Mucosa of descending colon (tissue), 3 donors: ENCODE results near the gene MTFP1. TPM values are rescaled to one million over a fixed set of nuclear protein-coding genes. Genes with fewer than 3 reads are reported as not detected.
A peak's percentile ranks its signal among the peaks of the same experiment; 100 is the strongest.

ENCODE experiments used
- ATAC-seq: fragments of 200-7000 bp; cut with Tn5 transposase; one replicate; pipeline ENCODE4 v1.9.1; 2020; ENCODE audit warnings: mild to moderate bottlenecking, moderate library complexity
- DNase-seq, 3 donors: peaks; one replicate each; pipeline ENCODE4 v3.0.0-alpha.2; 2020
- H3K36me3 ChIP-seq: fragments of 200-600 bp; one replicate; pipeline ENCODE4 v1.8.0; 2021; ENCODE audit warnings: low read depth, mild to moderate bottlenecking
- H3K4me1 ChIP-seq: fragments of 200-600 bp; one replicate; pipeline ENCODE4 v1.8.0; 2021; ENCODE audit warnings: low read depth, mild to moderate bottlenecking
- H3K4me3 ChIP-seq: fragments of 200-600 bp; one replicate; pipeline ENCODE4 v1.8.0; 2021; ENCODE audit warnings: mild to moderate bottlenecking
- H3K9me3 ChIP-seq: fragments of 200-600 bp; one replicate; pipeline ENCODE4 v1.8.0; 2021; ENCODE audit warnings: mild to moderate bottlenecking
- intact Hi-C, 2 donors: fragments of 100-400 bp; cut with DNase I in 1 of 2; cut with micrococcal nuclease in 1 of 2; formaldehyde crosslinking; loops; one replicate each; pipeline versions ENCODE4 v1.11.0 to v1.11.1; 2022; cut with DNase I, micrococcal nuclease
- total RNA-seq, 3 donors: library from RNA; stranded (reverse); fragmentation: NEBNext Ultra II Directional in 2 of 3; extraction: Animal tissue kit (Norgen Biotek cat#: 25700) in 2 of 3; gene quantifications; one replicate each; pipeline versions ENCODE4 v1.2.1 to v1.2.4, GENCODE V29; 2021 to 2023
- TF ChIP-seq, protein P1 (sequence below): fragments of 200-600 bp; IDR thresholded peaks from one replicate; pipeline ENCODE4 v1.8.0; 2022; ENCODE audit warnings: antibody characterized with exemption, mild to moderate bottlenecking
- donor health status: DM: no; HTN: no; CAD: no; lungs with moderate emphysema.
- donor health status: DM: no; HTN: no; CAD: no.
- donor health status: DM: no; HTN: yes; CAD: no.

Gene MTFP1
- total RNA-seq, 3 donors from 2014 or later, result 14.0 to 26.0 (median 25.3) TPM

DNA sequence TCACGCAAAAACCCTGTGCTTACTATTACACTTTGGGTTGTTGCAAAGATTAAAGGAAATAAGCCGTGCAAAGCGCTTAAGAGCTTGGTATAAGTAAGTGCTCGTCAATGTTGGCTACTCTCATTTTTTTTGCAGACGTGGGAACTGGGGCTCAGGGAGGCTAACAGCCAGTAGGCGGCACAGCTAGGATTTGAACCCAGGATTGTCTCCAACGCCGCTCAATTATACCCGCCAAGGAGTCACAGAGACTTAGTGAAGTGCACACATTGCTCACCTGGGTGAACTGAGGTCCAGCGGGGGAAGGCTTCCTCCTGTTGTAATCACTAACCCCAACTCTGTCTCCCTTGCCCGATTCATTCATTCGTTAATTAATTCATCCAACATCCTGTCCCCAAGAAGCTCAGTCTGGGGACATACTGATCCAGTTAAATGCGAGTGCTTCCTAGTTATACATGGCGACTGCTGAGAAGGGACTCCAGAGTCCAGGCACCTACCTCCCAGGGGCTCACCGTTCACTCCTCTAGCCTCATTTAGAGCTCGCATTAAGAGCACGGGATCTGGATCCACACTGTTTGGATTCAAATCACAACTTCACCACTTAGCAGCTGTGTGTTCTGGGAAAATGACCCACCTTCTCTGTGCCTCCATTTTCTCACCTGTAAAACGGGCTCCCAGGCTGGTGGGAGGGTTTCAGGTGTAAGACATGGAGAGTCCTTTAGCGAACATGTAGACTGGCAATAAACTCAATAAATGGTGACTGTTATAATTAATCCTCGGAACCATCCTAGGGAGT, 838 bp upstream of the MTFP1 start:
- TF ChIP-seq, protein P1, sequence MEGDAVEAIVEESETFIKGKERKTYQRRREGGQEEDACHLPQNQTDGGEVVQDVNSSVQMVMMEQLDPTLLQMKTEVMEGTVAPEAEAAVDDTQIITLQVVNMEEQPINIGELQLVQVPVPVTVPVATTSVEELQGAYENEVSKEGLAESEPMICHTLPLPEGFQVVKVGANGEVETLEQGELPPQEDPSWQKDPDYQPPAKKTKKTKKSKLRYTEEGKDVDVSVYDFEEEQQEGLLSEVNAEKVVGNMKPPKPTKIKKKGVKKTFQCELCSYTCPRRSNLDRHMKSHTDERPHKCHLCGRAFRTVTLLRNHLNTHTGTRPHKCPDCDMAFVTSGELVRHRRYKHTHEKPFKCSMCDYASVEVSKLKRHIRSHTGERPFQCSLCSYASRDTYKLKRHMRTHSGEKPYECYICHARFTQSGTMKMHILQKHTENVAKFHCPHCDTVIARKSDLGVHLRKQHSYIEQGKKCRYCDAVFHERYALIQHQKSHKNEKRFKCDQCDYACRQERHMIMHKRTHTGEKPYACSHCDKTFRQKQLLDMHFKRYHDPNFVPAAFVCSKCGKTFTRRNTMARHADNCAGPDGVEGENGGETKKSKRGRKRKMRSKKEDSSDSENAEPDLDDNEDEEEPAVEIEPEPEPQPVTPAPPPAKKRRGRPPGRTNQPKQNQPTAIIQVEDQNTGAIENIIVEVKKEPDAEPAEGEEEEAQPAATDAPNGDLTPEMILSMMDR, result no peak
- Histone ChIP-seq H3K9me3 (no peaks in the 10 kb centered on the region), H3K4me3 (no peak overlapping the region), H3K4me1 (peaks cover 39% of the 10 kb centered on the region), H3K36me3 (no peaks in the 10 kb centered on the region)
- intact Hi-C loops, result no loop called here
- peak in 1 of 3 donors; percentile 14 for DNase-seq
- ATAC-seq, result no peak

DNA sequence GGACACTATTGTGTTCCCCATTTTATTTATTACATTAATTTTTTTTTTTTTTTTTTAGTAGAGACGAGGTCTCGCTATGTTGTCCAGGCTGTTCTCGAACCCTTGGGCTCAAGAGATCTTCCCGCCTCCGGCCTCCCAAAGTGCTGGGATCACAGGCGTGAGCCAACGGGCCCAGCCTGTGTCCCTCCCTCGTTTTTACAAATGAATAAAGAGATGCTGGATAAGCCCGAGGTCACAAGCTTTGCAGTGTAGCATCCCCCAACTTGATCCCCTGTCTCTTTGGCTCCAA, 297 bp upstream of the MTFP1 start:
- Histone ChIP-seq H3K4me3 (peak overlapping the region; percentile 58), H3K9me3 (no peaks in the 10 kb centered on the region), H3K4me1 (peaks cover 39% of the 10 kb centered on the region), H3K36me3 (no peaks in the 10 kb centered on the region)
- DNase-seq (no peak), ATAC-seq (no peak)
- intact Hi-C loops, result no loop called here
- TF ChIP-seq, protein P1, result no peak

DNA sequence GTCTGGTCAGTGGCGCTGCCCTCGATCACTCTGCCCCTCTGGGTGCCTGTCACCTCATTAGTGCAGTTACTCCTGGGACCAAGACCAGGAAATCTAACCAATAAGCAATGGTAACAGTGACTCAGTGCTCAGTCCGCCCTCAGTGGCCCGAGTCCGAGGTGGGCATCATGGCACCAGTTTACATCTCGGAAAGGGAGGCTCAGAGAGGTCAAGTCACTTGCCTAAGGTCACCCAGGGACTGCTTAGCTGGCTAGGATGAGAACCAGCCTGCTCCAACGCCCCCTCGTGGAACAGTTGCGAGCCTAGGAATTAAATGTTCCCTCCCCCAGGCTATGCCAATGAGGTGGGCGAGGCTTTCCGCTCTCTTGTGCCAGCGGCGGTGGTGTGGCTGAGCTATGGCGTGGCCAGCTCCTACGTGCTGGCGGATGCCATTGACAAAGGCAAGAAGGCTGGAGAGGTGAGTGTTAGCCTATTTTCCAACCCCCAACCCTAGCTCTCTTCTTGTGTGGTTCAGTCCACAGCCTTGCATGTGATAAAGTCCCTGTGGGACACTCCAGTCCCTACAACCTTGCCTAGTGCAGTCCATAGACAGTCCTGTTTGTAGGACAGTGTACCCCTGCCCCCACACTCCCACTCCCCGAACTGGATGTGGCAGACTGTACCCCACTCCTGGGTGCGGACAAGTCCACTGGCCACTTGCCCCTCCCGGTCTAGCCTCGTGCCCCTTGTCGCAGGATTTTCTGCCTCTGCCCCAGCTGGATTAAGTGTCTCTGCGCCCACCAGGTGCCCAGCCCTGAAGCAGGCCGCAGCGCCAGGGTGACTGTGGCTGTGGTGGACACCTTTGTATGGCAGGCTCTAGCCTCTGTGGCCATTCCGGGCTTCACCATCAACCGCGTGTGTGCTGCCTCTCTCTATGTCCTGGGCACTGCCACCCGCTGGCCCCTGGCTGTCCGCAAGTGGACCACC, 1.1 kb downstream of the MTFP1 start:
- ATAC-seq (peak; percentile 55), DNase-seq (peak; percentile 91 to 97 (median 93))
- Histone ChIP-seq H3K4me1 (peaks cover 33% of the 10 kb centered on the region), H3K36me3 (no peaks in the 10 kb centered on the region), H3K4me3 (no peak overlapping the region), H3K9me3 (no peaks in the 10 kb centered on the region)
- intact Hi-C loops, result no loop called here
- TF ChIP-seq, protein P1, result peak; percentile 76

DNA sequence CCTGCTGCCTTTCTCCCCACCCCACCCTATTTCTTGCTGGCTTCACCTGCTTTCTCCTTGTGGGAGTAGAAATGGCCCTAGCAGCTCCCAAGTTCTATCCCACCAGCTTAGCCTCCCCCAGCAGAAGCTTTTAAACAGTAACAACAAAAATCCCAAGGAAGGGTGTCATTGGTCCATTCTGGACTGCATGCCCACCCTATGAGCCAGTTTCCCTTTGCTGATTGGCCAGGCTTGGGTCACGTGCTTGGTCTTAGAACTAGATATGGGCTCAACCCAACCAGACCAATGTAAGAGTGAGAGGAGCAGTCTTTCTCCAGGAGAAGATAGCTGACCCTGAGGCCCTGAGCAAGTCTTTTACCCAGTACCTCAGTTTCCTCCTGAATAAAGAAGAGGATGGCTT, 2.3 kb downstream of the MTFP1 start:
- intact Hi-C loops, result no loop called here
- Histone ChIP-seq H3K4me1 (peaks cover 21% of the 10 kb centered on the region), H3K9me3 (no peaks in the 10 kb centered on the region), H3K4me3 (no peak overlapping the region), H3K36me3 (no peaks in the 10 kb centered on the region)
- no peak for DNase-seq
- TF ChIP-seq, protein P1, result no peak
- ATAC-seq, result no peak

DNA sequence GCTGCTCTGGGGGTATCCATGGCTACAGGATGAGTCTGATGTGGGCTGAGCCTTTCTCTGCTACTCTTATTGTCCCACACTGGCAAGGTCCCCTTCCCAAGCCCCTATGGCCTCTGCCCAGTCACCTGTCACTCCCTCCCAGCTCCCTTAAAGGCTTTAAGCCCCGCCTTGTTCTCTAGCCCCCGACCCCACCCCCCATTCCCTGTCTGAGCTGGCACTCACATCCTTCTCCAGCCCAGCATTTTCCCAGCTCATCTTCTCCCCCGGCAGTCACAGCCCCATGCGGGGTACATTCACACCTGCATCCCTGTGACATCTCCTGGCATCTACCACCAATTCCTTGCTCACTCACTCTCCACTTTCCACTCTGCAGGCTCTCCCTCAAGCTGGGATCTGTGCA, 4.3 kb downstream of the MTFP1 start:
- ATAC-seq (no peak), DNase-seq (no peak)
- no peaks in the 10 kb centered on the region for H3K9me3 ChIP-seq
- H3K4me1 ChIP-seq, result peaks cover 9% of the 10 kb centered on the region
- no peak overlapping the region for H3K4me3 ChIP-seq
- intact Hi-C loops, result no loop called here
- TF ChIP-seq, protein P1, result no peak
- H3K36me3 ChIP-seq, result no peaks in the 10 kb centered on the region
